Activated B cell treated with CpG ODN at 0.5 μM for 24 hours (primary cell): Measurements from ENCODE around the gene BCAS3. TPM values are rescaled to one million over a fixed set of nuclear protein-coding genes. Genes with fewer than 3 reads are reported as not detected.

Source experiments
- ATAC-seq: fragments of 200-7000 bp; cut with Tn5 transposase; one replicate; pipeline ENCODE4 v1.10.0; 2021; ENCODE audit warnings: low read depth, mild to moderate bottlenecking, moderate library complexity
- CTCF ChIA-PET: fragments of 350-600 bp; sonication (Branson Sonifier 250); formaldehyde crosslinking; loops from one replicate; lab custom pipeline; 2021; ENCODE audit warnings: antibody characterized with exemption; lab: Charles Lee
- POLR2A ChIA-PET: fragments of 350-600 bp; sonication (Branson Sonifier 250); formaldehyde crosslinking; loops from one replicate; lab custom pipeline; 2021; ENCODE audit warnings: antibody characterized with exemption; lab: Charles Lee
- DNase-seq: peaks from one replicate; pipeline ENCODE4 v3.0.0; 2022
- H3K27ac Mint-ChIP-seq: one replicate; pipeline ENCODE4 v1.8.0; 2020; ENCODE audit warnings: mixed read lengths
- H3K27me3 Mint-ChIP-seq: one replicate; pipeline ENCODE4 v1.8.0; 2021; ENCODE audit warnings: mixed read lengths
- H3K36me3 Mint-ChIP-seq: one replicate; pipeline ENCODE4 v1.8.0; 2021; ENCODE audit warnings: low read depth, mixed read lengths
- H3K4me1 Mint-ChIP-seq: one replicate; pipeline ENCODE4 v1.8.0; 2021; ENCODE audit warnings: mixed read lengths
- H3K4me3 Mint-ChIP-seq: one replicate; pipeline ENCODE4 v1.8.0; 2020; ENCODE audit warnings: mild to moderate bottlenecking, mixed read lengths
- H3K9me3 Mint-ChIP-seq: one replicate; pipeline ENCODE4 v1.8.0; 2020; ENCODE audit warnings: mixed read lengths
- CTCF ChIP-seq: fragments of 200-600 bp; IDR thresholded peaks from one replicate; pipeline ENCODE4 v1.8.0; 2022; ENCODE audit warnings: antibody characterized with exemption, mild to moderate bottlenecking
- intact Hi-C: fragments of 100-400 bp; cut with micrococcal nuclease; formaldehyde crosslinking; loops from one replicate; pipeline ENCODE4 v1.15.1; 2024
- total RNA-seq: library from RNA; stranded (reverse); gene quantifications from 2 replicates; pipeline ENCODE4 v1.2.3, GENCODE V29; 2022

Gene BCAS3
- total RNA-seq, 1 donor from 2014 or later, result 37.5 TPM

DNA sequence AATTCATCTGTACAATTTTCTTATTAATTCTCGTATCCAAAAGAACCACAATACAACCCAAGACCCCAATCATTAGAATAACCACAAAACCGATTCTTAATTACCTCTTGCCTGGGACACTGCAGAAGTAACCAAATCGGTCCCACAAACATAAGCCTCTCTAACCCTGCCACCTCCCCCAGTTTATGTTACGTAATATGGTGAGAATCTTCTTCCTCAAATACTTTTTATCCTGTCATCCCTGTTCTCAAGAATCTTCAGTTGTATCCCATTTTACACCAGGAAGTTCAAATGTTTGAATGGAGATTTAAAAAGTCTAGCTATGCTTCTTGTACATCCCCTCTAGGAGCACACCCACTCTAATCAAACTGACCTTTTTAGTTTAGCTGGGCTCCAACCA, 452.7 kb downstream of the BCAS3 start:
- no peaks in the 10 kb centered on the region for H3K27me3 Mint-ChIP-seq
- ATAC-seq (no peak), DNase-seq (no peak)
- H3K36me3 Mint-ChIP-seq, result no peaks in the 10 kb centered on the region
- H3K4me1 Mint-ChIP-seq, result peaks cover 3% of the 10 kb centered on the region
- no peak overlapping the region for H3K27ac Mint-ChIP-seq
- intact Hi-C loops, result no loop called here
- POLR2A ChIA-PET, result no interaction called here
- no peak for TF ChIP-seq CTCF
- CTCF ChIA-PET, result no interaction called here
- H3K9me3 Mint-ChIP-seq, result no peaks in the 10 kb centered on the region
- H3K4me3 Mint-ChIP-seq, result no peak overlapping the region

GRCh38 chr17:61131585-61131984, 453.9 kb downstream of the BCAS3 start:
- Mint-ChIP-seq H3K4me3 (no peak overlapping the region), H3K36me3 (no peaks in the 10 kb centered on the region), H3K27me3 (no peaks in the 10 kb centered on the region), H3K9me3 (no peaks in the 10 kb centered on the region), H3K27ac (no peak overlapping the region), H3K4me1 (peaks cover 3% of the 10 kb centered on the region)
- POLR2A ChIA-PET, result no interaction called here
- CTCF ChIA-PET, result no interaction called here
- ATAC-seq (no peak), DNase-seq (no peak)
- no peak for TF ChIP-seq CTCF
- intact Hi-C loops, result no loop called here

- ATAC-seq (no peak), DNase-seq (no peak)
- Mint-ChIP-seq H3K4me1 (peaks cover 3% of the 10 kb centered on the region), H3K27ac (no peak overlapping the region), H3K9me3 (no peaks in the 10 kb centered on the region), H3K27me3 (no peaks in the 10 kb centered on the region), H3K4me3 (no peak overlapping the region), H3K36me3 (no peaks in the 10 kb centered on the region)
- POLR2A ChIA-PET, result no interaction called here
- CTCF ChIA-PET, result no interaction called here
- TF ChIP-seq CTCF, result no peak
- intact Hi-C loops, result no loop called here
Measured at GRCh38 chr17:61132524-61132923, 454.9 kb downstream of the BCAS3 start.

GRCh38 chr17:61133853-61134252, 456.2 kb downstream of the BCAS3 start:
- no peak for TF ChIP-seq CTCF
- intact Hi-C loops, result no loop called here
- H3K36me3 Mint-ChIP-seq, result no peaks in the 10 kb centered on the region
- no peak overlapping the region for H3K4me3 Mint-ChIP-seq
- ATAC-seq (no peak), DNase-seq (no peak)
- ChIA-PET CTCF (no interaction called here), POLR2A (no interaction called here)
- H3K9me3 Mint-ChIP-seq, result no peaks in the 10 kb centered on the region
- H3K27ac Mint-ChIP-seq, result no peak overlapping the region
- peaks cover 9% of the 10 kb centered on the region for H3K4me1 Mint-ChIP-seq
- no peaks in the 10 kb centered on the region for H3K27me3 Mint-ChIP-seq

DNA sequence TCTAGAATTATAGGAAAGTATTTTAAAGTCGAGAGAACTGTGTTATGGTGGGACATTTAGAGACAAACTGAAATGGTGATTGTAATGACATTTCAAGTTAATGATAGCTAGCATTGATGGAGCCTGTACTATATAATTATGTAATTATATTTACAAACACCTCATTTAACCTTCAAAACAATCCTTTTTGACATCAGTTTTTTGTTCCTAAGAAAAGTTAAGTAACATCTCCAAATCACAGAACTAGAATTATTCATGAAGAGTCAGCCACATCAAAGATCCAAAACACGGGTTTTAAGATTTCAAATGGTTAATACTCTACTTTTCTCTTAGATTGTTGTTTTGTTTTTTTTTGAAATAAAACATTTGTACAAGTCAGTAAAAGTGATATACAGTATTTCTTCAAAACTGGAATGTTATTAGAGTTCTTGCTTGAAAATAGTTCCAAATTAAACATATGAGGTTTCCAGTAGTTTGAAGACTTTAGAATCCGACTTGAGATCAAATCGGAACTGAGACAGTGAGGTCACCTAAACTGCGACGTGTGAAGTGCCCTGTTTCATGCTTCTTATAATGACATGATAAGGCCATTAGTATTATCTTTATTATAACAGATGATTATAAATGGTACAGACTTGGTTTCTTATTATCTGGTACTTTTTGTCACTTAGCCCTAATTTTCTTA, 457.0 kb downstream of the BCAS3 start:
- Mint-ChIP-seq H3K4me3 (no peak overlapping the region), H3K9me3 (no peaks in the 10 kb centered on the region), H3K4me1 (peaks cover 16% of the 10 kb centered on the region), H3K27me3 (no peaks in the 10 kb centered on the region), H3K27ac (no peak overlapping the region), H3K36me3 (no peaks in the 10 kb centered on the region)
- POLR2A ChIA-PET, result no interaction called here
- CTCF ChIA-PET, result no interaction called here
- ATAC-seq (no peak), DNase-seq (no peak)
- no peak for TF ChIP-seq CTCF
- intact Hi-C loops, result no loop called here
